HepG2 (cell line): ENCODE data around the gene TTBK1. TPM values are rescaled to one million over a fixed set of nuclear protein-coding genes. Genes with fewer than 3 reads are reported as not detected.

Experiments
- BRCA1 ChIP-seq: sonication (generic); formaldehyde crosslinking; IDR thresholded peaks from 2 replicates; pipeline ENCODE4 v1.4.0; 2020; ENCODE audit warnings: missing genetic modification reagents
- FLYWCH1 ChIP-seq: sonication (generic); formaldehyde crosslinking; IDR thresholded peaks from 2 replicates; pipeline ENCODE4 v1.8.1; 2023; ENCODE audit warnings: mild to moderate bottlenecking, missing genetic modification reagents
- FOXK1 ChIP-seq: sonication (generic); formaldehyde crosslinking; IDR thresholded peaks from 2 replicates; pipeline ENCODE4 v1.4.0; 2020; ENCODE audit warnings: low read depth, missing genetic modification reagents, borderline replicate concordance
- HOXA9 ChIP-seq: sonication (generic); formaldehyde crosslinking; IDR thresholded peaks from 2 replicates; pipeline ENCODE4 v1.8.1; 2022; ENCODE audit warnings: missing genetic modification reagents, mild to moderate bottlenecking, moderate library complexity, borderline replicate concordance
- NR1H2 ChIP-seq: sonication (generic); formaldehyde crosslinking; IDR thresholded peaks from 2 replicates; pipeline ENCODE4 v1.8.1; 2022; ENCODE audit warnings: low read depth, missing genetic modification reagents, borderline replicate concordance
- NR2F6 ChIP-seq, 2 experiments: IDR thresholded peaks; 2 replicates each; pipeline ENCODE4 v1.6.1; 2016; ENCODE audit warnings: antibody characterized with exemption in 1 of 2, mild to moderate bottlenecking in 1 of 2
- PBX2 ChIP-seq: IDR thresholded peaks from 2 replicates; pipeline ENCODE4 v1.6.1; 2016; ENCODE audit warnings: control low read depth
- SATB2 ChIP-seq: sonication (generic); formaldehyde crosslinking; IDR thresholded peaks from 2 replicates; pipeline ENCODE4 v1.5.0; 2020; ENCODE audit warnings: missing genetic modification reagents
- SMAD1 ChIP-seq: sonication (generic); formaldehyde crosslinking; IDR thresholded peaks from 2 replicates; pipeline ENCODE4 v1.4.0; 2020; ENCODE audit warnings: missing genetic modification reagents, low read depth, mild to moderate bottlenecking, borderline replicate concordance
- THRA ChIP-seq: sonication (generic); formaldehyde crosslinking; IDR thresholded peaks from 2 replicates; pipeline ENCODE4 v1.4.0; 2020; ENCODE audit warnings: missing genetic modification reagents, borderline replicate concordance
- TOE1 ChIP-seq: sonication (generic); formaldehyde crosslinking; IDR thresholded peaks from 2 replicates; pipeline ENCODE4 v1.4.0; 2020; ENCODE audit warnings: mild to moderate bottlenecking, missing genetic modification reagents
- ZBTB49 ChIP-seq: sonication (generic); formaldehyde crosslinking; IDR thresholded peaks from 2 replicates; pipeline ENCODE4 v1.4.0; 2020; ENCODE audit warnings: missing genetic modification reagents, borderline replicate concordance
- ZNF142 ChIP-seq: sonication (generic); formaldehyde crosslinking; IDR thresholded peaks from 2 replicates; pipeline ENCODE4 v1.4.0; 2020; ENCODE audit warnings: missing genetic modification reagents
- ZNF235 ChIP-seq: sonication (generic); formaldehyde crosslinking; IDR thresholded peaks from 2 replicates; pipeline ENCODE4 v1.8.1; 2023; ENCODE audit warnings: mild to moderate bottlenecking, missing genetic modification reagents, borderline replicate concordance
- ZNF331 ChIP-seq: sonication (generic); formaldehyde crosslinking; IDR thresholded peaks from 2 replicates; pipeline ENCODE4 v1.4.0; 2020; ENCODE audit warnings: missing genetic modification reagents
- ZNF709 ChIP-seq: sonication (generic); formaldehyde crosslinking; IDR thresholded peaks from 2 replicates; pipeline ENCODE4 v1.5.0; 2020; ENCODE audit warnings: mild to moderate bottlenecking, missing genetic modification reagents
- ZNF816 ChIP-seq: sonication (generic); formaldehyde crosslinking; IDR thresholded peaks from 2 replicates; pipeline ENCODE4 v1.8.0; 2022; ENCODE audit warnings: missing genetic modification reagents, mild to moderate bottlenecking, borderline replicate concordance
- ZSCAN12 ChIP-seq: sonication (generic); formaldehyde crosslinking; IDR thresholded peaks from 2 replicates; pipeline ENCODE4 v1.9.0; 2021; ENCODE audit warnings: mild to moderate bottlenecking, missing genetic modification reagents
- polyA plus RNA-seq, 8 experiments: library from polyadenylated mRNA; depleted of rRNA in 3 of 8; stranded (reverse) in 7 of 8; unstranded in 1 of 8; fragments of >200 nt; fragmentation: Illumina TruSeq in 4 of 8; extraction: Trizol in 4 of 8; gene quantifications; 2 replicates each; pipeline versions ENCODE4 v1.2.1 to v1.2.3, GENCODE V29; 2011 to 2016; ENCODE audit warnings: low read depth in 4 of 8, missing spikeins in 1 of 8, mixed read lengths in 1 of 8; ENCODE audit not compliant: insufficient read depth in 1 of 8
- total RNA-seq, 5 experiments: library from RNA; depleted of rRNA; stranded (reverse); fragments of >200 nt; fragmentation: Illumina TruSeq; extraction: Trizol; gene quantifications; 2 replicates each; pipeline ENCODE4 v1.2.3, GENCODE V29; 2016; ENCODE audit warnings: low read depth in 1 of 5

Gene TTBK1
- total and polyA plus RNA-seq, 2 of the 13 experiments (the other 11 are each of a cell fraction or from before 2014, with no cell fraction given): 0.24 to 0.33 TPM

- no peak for TF ChIP-seq ZNF142 (CRISPR knock-in tag)
- no peak for TF ChIP-seq SMAD1 (CRISPR knock-in tag)
- no peak for TF ChIP-seq NR2F6 (IDR thresholded peaks at IDR 0.05)
- TF ChIP-seq NR2F6 (CRISPR knock-in tag; IDR thresholded peaks at IDR 0.05): no peak
- TF ChIP-seq TOE1 (CRISPR knock-in tag): peak; percentile 39; the same call in 1 of the 2 replicates
- TF ChIP-seq FOXK1 (CRISPR knock-in tag): no peak
- no peak for TF ChIP-seq ZNF816
- no peak for TF ChIP-seq SATB2 (CRISPR knock-in tag)
- no peak for TF ChIP-seq FLYWCH1
- no peak for TF ChIP-seq NR1H2 (CRISPR knock-in tag)
- TF ChIP-seq PBX2: no peak
- no peak for TF ChIP-seq ZNF709 (CRISPR knock-in tag)
- TF ChIP-seq ZNF235 (CRISPR knock-in tag): no peak
- TF ChIP-seq HOXA9 (CRISPR knock-in tag): no peak
- TF ChIP-seq ZBTB49 (CRISPR knock-in tag): no peak
- TF ChIP-seq THRA: peak; percentile 13; the same call in 1 of the 2 replicates
- peak; percentile 37; the same call in 1 of the 2 replicates for TF ChIP-seq ZNF331
- no peak for TF ChIP-seq BRCA1 (CRISPR knock-in tag)
- no peak for TF ChIP-seq ZSCAN12 (CRISPR knock-in tag)
These were observed 65.1 kb downstream of the TTBK1 start, which contains the start of gene CRIP3 (continued) for GRCh38 chr6:43308101-43308989.
